Spleen (tissue), 7 donors: Measurements from ENCODE around the gene PAK4.

Source experiments
- POLR2A ChIP-seq, 3 donors: fragments of 450-650 bp; IDR thresholded peaks; one replicate each; pipeline ENCODE4 v1.5.1; 2017; ENCODE audit warnings: antibody characterized with exemption in 3 of 3, mild to moderate bottlenecking in 1 of 3
- POLR2AphosphoS5 ChIP-seq, 3 donors: sonication (generic); formaldehyde crosslinking; IDR thresholded peaks; one replicate each; pipeline ENCODE4 v1.5.1; 2017; ENCODE audit warnings: antibody characterized with exemption in 3 of 3
- TF ChIP-seq, protein P1 (sequence below), 11 experiments: fragments of 200-600 bp in 7 of 11; fragments of 450-650 bp in 4 of 11; sonication (generic) in 4 of 11; IDR thresholded peaks in 8 of 11; conservative IDR thresholded peaks in 3 of 11; 1 replicate in 7 of 11; 2 replicates in 4 of 11; pipeline versions ENCODE4 v1.4.0 to v1.8.0; 2016 to 2021; ENCODE audit warnings: antibody characterized with exemption in 11 of 11, inconsistent platforms in 4 of 11, mild to moderate bottlenecking in 1 of 11
- donor health status: DM: no; HTN: no; CAD: no; lungs with moderate emphysema.
- donor health status: DM: no; HTN: no; CAD: no.
- donor health status: DM: no; HTN: no; CAD: no.

DNA sequence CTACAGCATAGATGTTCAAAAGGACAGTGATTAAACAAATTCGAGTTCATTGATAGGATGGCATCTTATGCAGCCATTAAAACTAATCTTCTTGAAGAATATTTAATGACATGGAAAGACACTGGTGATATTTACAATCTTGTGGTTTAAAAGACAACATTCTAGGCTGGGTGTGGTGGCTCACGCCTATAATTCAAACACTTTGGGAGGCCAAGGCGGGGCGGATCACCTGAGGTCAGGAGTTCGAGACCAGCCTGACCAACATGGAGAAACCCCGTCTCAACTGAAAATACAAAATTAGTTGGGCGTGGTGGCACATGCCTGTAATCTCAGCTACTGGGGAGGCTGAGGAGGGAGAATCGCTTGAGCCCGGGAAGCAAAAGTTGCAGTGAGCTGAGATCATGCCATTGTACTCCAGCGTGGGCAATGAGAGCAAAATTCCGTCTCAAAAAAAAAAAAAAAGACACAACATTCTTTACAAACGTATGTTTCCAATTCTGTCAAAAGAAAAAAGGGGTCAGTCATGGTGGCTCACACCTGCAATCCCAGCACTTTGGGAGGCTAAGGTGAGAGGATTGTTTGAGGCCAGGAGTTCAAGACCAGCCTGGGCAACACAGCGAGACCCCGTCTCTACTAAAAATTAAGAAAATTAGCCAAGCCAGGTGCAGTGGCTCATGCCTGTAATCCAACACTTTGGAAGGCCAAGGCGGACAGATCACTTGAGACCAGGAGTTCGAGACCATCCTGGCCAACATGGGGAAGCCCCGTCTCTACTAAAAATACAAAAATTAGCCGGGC lies 2.5 kb upstream of the PAK4 start:
- TF ChIP-seq, protein P1, sequence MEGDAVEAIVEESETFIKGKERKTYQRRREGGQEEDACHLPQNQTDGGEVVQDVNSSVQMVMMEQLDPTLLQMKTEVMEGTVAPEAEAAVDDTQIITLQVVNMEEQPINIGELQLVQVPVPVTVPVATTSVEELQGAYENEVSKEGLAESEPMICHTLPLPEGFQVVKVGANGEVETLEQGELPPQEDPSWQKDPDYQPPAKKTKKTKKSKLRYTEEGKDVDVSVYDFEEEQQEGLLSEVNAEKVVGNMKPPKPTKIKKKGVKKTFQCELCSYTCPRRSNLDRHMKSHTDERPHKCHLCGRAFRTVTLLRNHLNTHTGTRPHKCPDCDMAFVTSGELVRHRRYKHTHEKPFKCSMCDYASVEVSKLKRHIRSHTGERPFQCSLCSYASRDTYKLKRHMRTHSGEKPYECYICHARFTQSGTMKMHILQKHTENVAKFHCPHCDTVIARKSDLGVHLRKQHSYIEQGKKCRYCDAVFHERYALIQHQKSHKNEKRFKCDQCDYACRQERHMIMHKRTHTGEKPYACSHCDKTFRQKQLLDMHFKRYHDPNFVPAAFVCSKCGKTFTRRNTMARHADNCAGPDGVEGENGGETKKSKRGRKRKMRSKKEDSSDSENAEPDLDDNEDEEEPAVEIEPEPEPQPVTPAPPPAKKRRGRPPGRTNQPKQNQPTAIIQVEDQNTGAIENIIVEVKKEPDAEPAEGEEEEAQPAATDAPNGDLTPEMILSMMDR (IDR thresholded peaks at IDR 0.05 in 8 of 11, conservative IDR thresholded peaks at IDR 0.05 in 3 of 11): no peak
- TF ChIP-seq POLR2A (IDR thresholded peaks at IDR 0.05) (no peak), POLR2AphosphoS5 (IDR thresholded peaks at IDR 0.05) (no peak)
